ENCODE results near the gene DYSF. TPM values are rescaled to one million over a fixed set of nuclear protein-coding genes. Genes with fewer than 3 reads are reported as not detected.
"Not testable (repeated sequence)": the region's sequence is repeated elsewhere in the genome, so short reads cannot be mapped to it uniquely, and the experiment has no call there.

DYSF gene
- total RNA-seq, 1 donor from 2014 or later: 4.2 TPM

DNA sequence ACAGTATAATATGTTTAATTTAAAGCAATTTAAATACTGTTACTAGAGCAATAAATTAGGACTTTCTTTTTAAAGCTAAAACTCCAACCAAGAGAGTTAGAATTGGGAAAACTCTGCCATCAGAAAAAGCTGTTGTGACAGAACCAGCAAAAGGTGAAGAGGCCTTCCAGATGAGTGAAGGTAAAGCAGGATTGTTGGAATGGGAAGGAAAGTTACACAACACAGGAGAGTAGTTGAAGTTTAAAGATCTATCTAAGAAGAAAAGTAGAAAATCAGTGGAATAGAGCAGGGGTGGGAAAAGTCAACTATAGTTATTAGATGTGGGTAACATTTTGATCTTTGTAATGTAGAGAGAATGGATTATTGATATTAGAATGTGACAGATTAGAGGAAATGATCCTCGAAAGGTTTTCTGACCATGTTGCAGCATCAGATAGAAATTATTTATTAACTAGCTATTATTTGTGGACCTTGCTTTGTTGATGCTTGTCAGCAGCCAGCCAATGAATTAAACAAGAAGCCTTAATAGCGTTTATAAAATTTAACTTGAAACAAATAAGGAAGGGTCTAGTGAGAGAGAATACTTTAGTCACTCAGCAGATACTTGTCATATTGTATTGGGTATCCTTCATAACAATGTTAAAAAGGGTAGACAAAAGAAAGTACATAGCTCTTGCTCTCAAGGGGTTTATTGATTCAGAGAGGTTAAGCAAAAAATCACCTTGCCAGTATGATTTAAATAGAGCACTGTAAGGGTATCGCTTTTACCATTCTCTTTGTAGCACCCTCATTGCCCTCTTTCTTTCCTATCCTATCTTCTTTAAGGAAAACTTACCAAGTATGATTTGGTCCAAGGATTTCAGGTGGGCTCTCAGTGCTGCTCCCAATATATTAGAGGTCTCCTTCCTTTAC, 24.6 kb upstream of the DYSF start:
- H3K9me3 Mint-ChIP-seq: no peaks in the 10 kb centered on the region
- H3K4me3 Mint-ChIP-seq: no peak overlapping the region
- no peaks in the 10 kb centered on the region for H3K4me1 Mint-ChIP-seq (ENCODE audit: unreplicated experiment)
- no peak for DNase-seq (ENCODE audit: extremely low spot score, unreplicated experiment)
- H3K27me3 Mint-ChIP-seq: no peaks in the 10 kb centered on the region
- TF ChIP-seq CTCF (conservative IDR thresholded peaks at IDR 0.05): no peak
- H3K27ac Mint-ChIP-seq: no peak overlapping the region
- H3K36me3 Mint-ChIP-seq: peaks cover 59% of the 10 kb centered on the region

DNA sequence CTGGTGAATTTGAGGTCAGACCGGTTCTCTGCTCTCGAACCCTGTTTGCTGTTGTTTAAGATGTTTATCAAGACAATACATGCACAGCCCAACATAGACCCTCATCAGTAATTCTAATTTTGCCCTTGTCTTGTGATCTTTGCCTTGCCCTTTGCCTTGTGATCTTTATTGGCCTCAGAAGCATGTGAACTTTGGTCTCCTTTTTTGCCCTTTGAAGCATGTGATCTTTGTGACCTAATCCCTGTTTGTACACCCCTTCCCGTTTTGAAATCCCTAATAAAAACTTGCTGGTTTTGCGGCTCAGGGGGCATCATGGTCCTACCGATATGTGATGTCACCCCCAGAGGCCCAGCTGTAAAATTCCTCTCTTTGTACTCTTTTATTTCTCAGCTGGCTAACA, 8.2 kb upstream of the DYSF start:
- not testable (repeated sequence) for DNase-seq (ENCODE audit: extremely low spot score, unreplicated experiment); H3K27me3 Mint-ChIP-seq; H3K4me1 Mint-ChIP-seq (ENCODE audit: unreplicated experiment); H3K4me3 Mint-ChIP-seq; H3K27ac Mint-ChIP-seq
- H3K36me3 Mint-ChIP-seq: peaks cover 22% of the 10 kb centered on the region
- H3K9me3 Mint-ChIP-seq: peaks cover 14% of the 10 kb centered on the region

- H3K27ac Mint-ChIP-seq: no peak overlapping the region
- no peaks in the 10 kb centered on the region for H3K4me1 Mint-ChIP-seq (ENCODE audit: unreplicated experiment)
- peaks cover 4% of the 10 kb centered on the region for H3K27me3 Mint-ChIP-seq
- no peak overlapping the region for H3K4me3 Mint-ChIP-seq
- no peak for DNase-seq (ENCODE audit: extremely low spot score, unreplicated experiment)
- H3K36me3 Mint-ChIP-seq: peaks cover 14% of the 10 kb centered on the region
- H3K9me3 Mint-ChIP-seq: peaks cover 14% of the 10 kb centered on the region
- no peak for TF ChIP-seq CTCF (conservative IDR thresholded peaks at IDR 0.05)
These were observed 6.9 kb upstream of the DYSF start for GRCh38 chr2:71446505-71446904.

- DNase-seq (ENCODE audit: extremely low spot score, unreplicated experiment): no peak
- Mint-ChIP-seq H3K27me3 (peaks cover 24% of the 10 kb centered on the region), H3K36me3 (peaks cover 4% of the 10 kb centered on the region), H3K4me1 (ENCODE audit: unreplicated experiment) (peaks cover 9% of the 10 kb centered on the region), H3K27ac (no peak overlapping the region), H3K4me3 (no peak overlapping the region), H3K9me3 (peaks cover 4% of the 10 kb centered on the region)
- TF ChIP-seq CTCF (conservative IDR thresholded peaks at IDR 0.05): no peak
These were observed 4.0 kb upstream of the DYSF start for GRCh38 chr2:71449343-71449742.

- Mint-ChIP-seq H3K4me3 (no peak overlapping the region), H3K27ac (no peak overlapping the region), H3K9me3 (no peaks in the 10 kb centered on the region), H3K4me1 (ENCODE audit: unreplicated experiment) (peaks cover 30% of the 10 kb centered on the region), H3K36me3 (no peaks in the 10 kb centered on the region), H3K27me3 (peaks cover 40% of the 10 kb centered on the region)
- DNase-seq (ENCODE audit: extremely low spot score, unreplicated experiment): no peak
- TF ChIP-seq CTCF (conservative IDR thresholded peaks at IDR 0.05): no peak
These were observed 1.7 kb upstream of the DYSF start for GRCh38 chr2:71451705-71452104.

GRCh38 chr2:71452565-71452964, 796 bp upstream of the DYSF start:
- TF ChIP-seq CTCF (conservative IDR thresholded peaks at IDR 0.05): peak; percentile 40
- no peak for DNase-seq (ENCODE audit: extremely low spot score, unreplicated experiment)
- no peaks in the 10 kb centered on the region for H3K36me3 Mint-ChIP-seq
- peak overlapping the region; percentile 63 for H3K4me3 Mint-ChIP-seq
- peak overlapping the region; percentile 83 for H3K27ac Mint-ChIP-seq
- H3K27me3 Mint-ChIP-seq: peaks cover 40% of the 10 kb centered on the region
- peaks cover 34% of the 10 kb centered on the region for H3K4me1 Mint-ChIP-seq (ENCODE audit: unreplicated experiment)
- H3K9me3 Mint-ChIP-seq: no peaks in the 10 kb centered on the region

Measured in type B pancreatic cell (in vitro differentiated cells).